ENCODE results near the gene CALM1. TPM values are rescaled to one million over a fixed set of nuclear protein-coding genes. Genes with fewer than 3 reads are reported as not detected.
"Not testable (repeated sequence)": the region's sequence is repeated elsewhere in the genome, so short reads cannot be mapped to it uniquely, and the experiment has no call there.

CALM1 gene
- total RNA-seq, 2 donors from 2014 or later: 594 to 651 TPM

- Mint-ChIP-seq H3K27me3 (no peaks in the 10 kb centered on the region), H3K36me3 (ENCODE audit: low read depth) (no peaks in the 10 kb centered on the region), H3K4me3 (no peak overlapping the region), H3K4me1 (no peaks in the 10 kb centered on the region), H3K27ac (no peak overlapping the region), H3K9me3 (no peaks in the 10 kb centered on the region)
- ATAC-seq (replicated peaks): no peak
These were observed 18.6 kb upstream of the CALM1 start for GRCh38 chr14:90378249-90378648.

- Mint-ChIP-seq H3K9me3 (no peaks in the 10 kb centered on the region), H3K4me3 (no peak overlapping the region), H3K27me3 (no peaks in the 10 kb centered on the region), H3K4me1 (no peaks in the 10 kb centered on the region), H3K36me3 (ENCODE audit: low read depth) (no peaks in the 10 kb centered on the region), H3K27ac (no peak overlapping the region)
- ATAC-seq (replicated peaks): no peak
These were observed 17.7 kb upstream of the CALM1 start for GRCh38 chr14:90379106-90379505.

- H3K36me3 Mint-ChIP-seq (ENCODE audit: low read depth): no peaks in the 10 kb centered on the region
- no peaks in the 10 kb centered on the region for H3K27me3 Mint-ChIP-seq
- no peak for ATAC-seq (replicated peaks)
- peaks cover 7% of the 10 kb centered on the region for H3K4me1 Mint-ChIP-seq
- H3K4me3 Mint-ChIP-seq: no peak overlapping the region
- H3K27ac Mint-ChIP-seq: no peak overlapping the region
- no peaks in the 10 kb centered on the region for H3K9me3 Mint-ChIP-seq
These were observed 15.6 kb upstream of the CALM1 start for GRCh38 chr14:90381011-90381786.

- H3K9me3 Mint-ChIP-seq: no peaks in the 10 kb centered on the region
- no peak for ATAC-seq (replicated peaks)
- no peak overlapping the region for H3K4me3 Mint-ChIP-seq
- no peak overlapping the region for H3K27ac Mint-ChIP-seq
- H3K36me3 Mint-ChIP-seq (ENCODE audit: low read depth): no peaks in the 10 kb centered on the region
- peaks cover 7% of the 10 kb centered on the region for H3K4me1 Mint-ChIP-seq
- H3K27me3 Mint-ChIP-seq: no peaks in the 10 kb centered on the region
These were observed 14.8 kb upstream of the CALM1 start for GRCh38 chr14:90381999-90382451.

- Mint-ChIP-seq H3K27me3 (no peaks in the 10 kb centered on the region), H3K27ac (no peak overlapping the region), H3K36me3 (ENCODE audit: low read depth) (no peaks in the 10 kb centered on the region), H3K4me1 (peaks cover 7% of the 10 kb centered on the region), H3K4me3 (no peak overlapping the region), H3K9me3 (no peaks in the 10 kb centered on the region)
- peak; percentile 30 for ATAC-seq (replicated peaks)
These were observed 14.2 kb upstream of the CALM1 start for GRCh38 chr14:90382491-90383125.

GRCh38 chr14:90383126-90383730 lies 13.6 kb upstream of the CALM1 start:
- H3K9me3 Mint-ChIP-seq: no peaks in the 10 kb centered on the region
- peaks cover 9% of the 10 kb centered on the region for H3K4me1 Mint-ChIP-seq
- H3K36me3 Mint-ChIP-seq (ENCODE audit: low read depth): no peaks in the 10 kb centered on the region
- H3K27ac Mint-ChIP-seq: no peak overlapping the region
- H3K4me3 Mint-ChIP-seq: no peak overlapping the region
- ATAC-seq (replicated peaks): peak; percentile 89
- H3K27me3 Mint-ChIP-seq: no peaks in the 10 kb centered on the region

- Mint-ChIP-seq H3K9me3 (no peaks in the 10 kb centered on the region), H3K27ac (no peak overlapping the region), H3K36me3 (ENCODE audit: low read depth) (no peaks in the 10 kb centered on the region), H3K27me3 (no peaks in the 10 kb centered on the region), H3K4me1 (peaks cover 14% of the 10 kb centered on the region), H3K4me3 (no peak overlapping the region)
- ATAC-seq (replicated peaks): peak; percentile 15
These were observed 12.9 kb upstream of the CALM1 start for GRCh38 chr14:90383731-90384542.

- no peak overlapping the region for H3K4me3 Mint-ChIP-seq
- H3K9me3 Mint-ChIP-seq: no peaks in the 10 kb centered on the region
- no peak overlapping the region for H3K27ac Mint-ChIP-seq
- H3K27me3 Mint-ChIP-seq: no peaks in the 10 kb centered on the region
- peaks cover 20% of the 10 kb centered on the region for H3K4me1 Mint-ChIP-seq
- H3K36me3 Mint-ChIP-seq (ENCODE audit: low read depth): no peaks in the 10 kb centered on the region
- ATAC-seq (replicated peaks): peak; percentile 34
These were observed 12.3 kb upstream of the CALM1 start for GRCh38 chr14:90384543-90384911.

- Mint-ChIP-seq H3K4me1 (peaks cover 25% of the 10 kb centered on the region), H3K4me3 (no peak overlapping the region), H3K9me3 (no peaks in the 10 kb centered on the region), H3K27me3 (no peaks in the 10 kb centered on the region), H3K36me3 (ENCODE audit: low read depth) (no peaks in the 10 kb centered on the region), H3K27ac (no peak overlapping the region)
- ATAC-seq (replicated peaks): no peak
These were observed 10.5 kb upstream of the CALM1 start for GRCh38 chr14:90386321-90386720.

- ATAC-seq (replicated peaks): no peak
- no peaks in the 10 kb centered on the region for H3K36me3 Mint-ChIP-seq (ENCODE audit: low read depth)
- H3K9me3 Mint-ChIP-seq: no peaks in the 10 kb centered on the region
- peaks cover 25% of the 10 kb centered on the region for H3K4me1 Mint-ChIP-seq
- no peak overlapping the region for H3K27ac Mint-ChIP-seq
- no peaks in the 10 kb centered on the region for H3K27me3 Mint-ChIP-seq
- H3K4me3 Mint-ChIP-seq: no peak overlapping the region
These were observed 9.5 kb upstream of the CALM1 start for GRCh38 chr14:90387206-90387760.

- Mint-ChIP-seq H3K4me1 (peaks cover 25% of the 10 kb centered on the region), H3K9me3 (no peaks in the 10 kb centered on the region), H3K27ac (peak overlapping the region; percentile 48), H3K36me3 (ENCODE audit: low read depth) (no peaks in the 10 kb centered on the region), H3K4me3 (peak overlapping the region; percentile 27), H3K27me3 (no peaks in the 10 kb centered on the region)
- ATAC-seq (replicated peaks): peak; percentile 46
These were observed 8.4 kb upstream of the CALM1 start for GRCh38 chr14:90388437-90388836.

GRCh38 chr14:90388982-90389381 lies 7.8 kb upstream of the CALM1 start:
- H3K27me3 Mint-ChIP-seq: no peaks in the 10 kb centered on the region
- no peaks in the 10 kb centered on the region for H3K9me3 Mint-ChIP-seq
- H3K27ac Mint-ChIP-seq: peak overlapping the region; percentile 48
- H3K36me3 Mint-ChIP-seq (ENCODE audit: low read depth): no peaks in the 10 kb centered on the region
- peak; percentile 77 for ATAC-seq (replicated peaks)
- peak overlapping the region; percentile 27 for H3K4me3 Mint-ChIP-seq
- peaks cover 25% of the 10 kb centered on the region for H3K4me1 Mint-ChIP-seq

GRCh38 chr14:90393966-90394365 lies 2.9 kb upstream of the CALM1 start:
- peaks cover 10% of the 10 kb centered on the region for H3K4me1 Mint-ChIP-seq
- H3K36me3 Mint-ChIP-seq (ENCODE audit: low read depth): peaks cover 24% of the 10 kb centered on the region
- H3K27ac Mint-ChIP-seq: no peak overlapping the region
- H3K4me3 Mint-ChIP-seq: no peak overlapping the region
- no peaks in the 10 kb centered on the region for H3K27me3 Mint-ChIP-seq
- ATAC-seq (replicated peaks): no peak
- no peaks in the 10 kb centered on the region for H3K9me3 Mint-ChIP-seq

- ATAC-seq (replicated peaks); H3K4me1 Mint-ChIP-seq; H3K4me3 Mint-ChIP-seq; H3K27ac Mint-ChIP-seq; H3K27me3 Mint-ChIP-seq; H3K9me3 Mint-ChIP-seq: not testable (repeated sequence)
- peaks cover 32% of the 10 kb centered on the region for H3K36me3 Mint-ChIP-seq (ENCODE audit: low read depth)
These were observed 2.0 kb upstream of the CALM1 start for GRCh38 chr14:90394782-90395181.
